ENCODE results near the gene SFXN4. TPM values are rescaled to one million over a fixed set of nuclear protein-coding genes. Genes with fewer than 3 reads are reported as not detected.

The SFXN4 gene, protein sequence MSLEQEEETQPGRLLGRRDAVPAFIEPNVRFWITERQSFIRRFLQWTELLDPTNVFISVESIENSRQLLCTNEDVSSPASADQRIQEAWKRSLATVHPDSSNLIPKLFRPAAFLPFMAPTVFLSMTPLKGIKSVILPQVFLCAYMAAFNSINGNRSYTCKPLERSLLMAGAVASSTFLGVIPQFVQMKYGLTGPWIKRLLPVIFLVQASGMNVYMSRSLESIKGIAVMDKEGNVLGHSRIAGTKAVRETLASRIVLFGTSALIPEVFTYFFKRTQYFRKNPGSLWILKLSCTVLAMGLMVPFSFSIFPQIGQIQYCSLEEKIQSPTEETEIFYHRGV
- 59.4 and 66.0 TPM in 2 replicates for polyA plus RNA-seq (2011; rRNA removed)
- polyA plus RNA-seq (2012; cell fraction: cytosol; rRNA removed), result 38.8 and 43.5 TPM in 2 replicates
- polyA plus RNA-seq (2012; cell fraction: nucleus; rRNA removed), result 21.4 and 32.5 TPM in 2 replicates
- polyA plus RNA-seq (2017; fragmentation: RNase III; extraction: RNeasy Plus Mini Kit Qiagen cat#74134 plus additional on column Dnase treatment), result 39.3 to 44.2 TPM (median 42.7 TPM) in 3 replicates
- 22.5 and 30.3 TPM in 2 replicates for polyA minus RNA-seq (2011; rRNA and poly(A)+ RNA removed)

DNA sequence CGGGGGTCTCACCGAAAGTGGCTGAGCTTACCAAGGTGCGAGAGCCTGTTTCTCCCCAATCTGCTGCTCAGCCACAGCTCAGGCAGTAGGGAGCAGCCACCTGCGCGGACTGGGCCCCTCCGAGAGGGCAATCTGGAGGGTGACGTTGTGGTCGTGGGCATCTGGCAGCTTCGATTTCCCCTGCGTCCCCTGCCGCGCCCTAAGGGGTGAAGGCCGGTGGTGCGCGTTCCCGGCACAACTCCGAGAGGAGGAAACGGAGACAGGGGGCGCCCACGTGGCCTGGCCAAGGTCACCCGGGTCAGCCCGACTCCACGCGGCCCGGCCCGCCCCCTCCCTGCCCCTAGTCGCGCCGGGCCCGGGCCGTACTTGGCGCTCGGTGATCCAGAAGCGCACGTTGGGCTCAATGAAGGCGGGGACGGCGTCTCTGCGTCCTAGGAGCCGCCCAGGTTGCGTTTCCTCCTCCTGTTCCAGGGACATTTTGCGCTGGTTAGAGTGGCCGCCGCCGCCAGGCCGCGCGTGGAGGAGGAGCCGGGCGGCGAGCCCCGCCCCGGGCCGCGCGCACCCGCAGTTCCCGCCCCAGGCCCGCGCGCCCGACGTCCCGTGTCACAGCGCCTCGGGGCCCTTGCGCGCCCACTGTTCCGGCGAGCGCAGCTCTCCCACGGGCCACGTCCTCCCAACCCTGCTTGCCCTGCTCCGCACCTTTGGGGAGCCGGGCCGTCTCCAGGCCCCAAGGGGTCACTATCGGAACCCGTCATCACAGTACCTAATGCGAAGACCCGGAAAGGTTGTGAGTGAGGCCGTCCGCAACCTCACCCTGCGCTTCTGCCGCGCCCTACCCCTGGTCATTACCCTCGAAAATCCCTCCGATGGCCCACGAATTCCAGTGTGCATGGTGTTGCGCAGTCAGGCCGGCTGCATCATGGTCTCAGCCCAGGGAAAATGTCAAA, at the start of gene SFXN4:
SFXN4 (minus strand) TSS at position 544 of the 947 bp plus-strand sequence; CDS start at position 477, 67 bp downstream.
- ChIA-PET CTCF (interaction anchor here (0.7 to 2.0 kb wide), 6 partner anchors 9 to 30 kb away, joined by 3 to 5 read pairs (median 3); no protein-coding TSS in a partner anchor), POLR2A (interaction anchor here (1.0 to 1.1 kb wide), 4 partner anchors 53 to 135 kb away, joined by 3 to 6 read pairs (median 4); partner anchors contain the start of gene DENND10)
- FAIRE-seq, result no peak
- Histone ChIP-seq H3K4me3 (peak within 1 kb of the TSS; percentile 57), H3K4me2 (peak within 1 kb of the TSS; percentile 83), H3K9me3 (no peaks in the 10 kb centered on the region), H3K4me1 (peaks cover 14% of the 10 kb centered on the region), H3K27ac (peak within 1 kb of the TSS; percentile 93 to 95)
- WGBS (ENCODE audit: missing lambda C conversion rate), result 4% methylated on average over 26 of the region's 90 CpGs
- ATAC-seq, result peak; percentile 82 to 92
- peak; percentile 57 to 76 for DNase-seq (ENCODE audit: low read depth in 1 of 2, low spot score in 1 of 2)
- peak; percentile 23 for TF ChIP-seq POLR2A (IDR thresholded peaks at IDR 0.05; ENCODE audit: low read length)
- TF ChIP-seq, protein P1, sequence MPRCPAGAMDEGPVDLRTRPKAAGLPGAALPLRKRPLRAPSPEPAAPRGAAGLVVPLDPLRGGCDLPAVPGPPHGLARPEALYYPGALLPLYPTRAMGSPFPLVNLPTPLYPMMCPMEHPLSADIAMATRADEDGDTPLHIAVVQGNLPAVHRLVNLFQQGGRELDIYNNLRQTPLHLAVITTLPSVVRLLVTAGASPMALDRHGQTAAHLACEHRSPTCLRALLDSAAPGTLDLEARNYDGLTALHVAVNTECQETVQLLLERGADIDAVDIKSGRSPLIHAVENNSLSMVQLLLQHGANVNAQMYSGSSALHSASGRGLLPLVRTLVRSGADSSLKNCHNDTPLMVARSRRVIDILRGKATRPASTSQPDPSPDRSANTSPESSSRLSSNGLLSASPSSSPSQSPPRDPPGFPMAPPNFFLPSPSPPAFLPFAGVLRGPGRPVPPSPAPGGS (IDR thresholded peaks at IDR 0.05), result peak; percentile 71
- TF ChIP-seq ESRRA (IDR thresholded peaks at IDR 0.05; ENCODE audit: borderline replicate concordance, low read length), result peak; percentile 89; the same call in 1 of the 2 replicates
- 0 out of 3 replicates have a peak, but pooled peaks have one; percentile 16 for TF ChIP-seq SMC3 (IDR thresholded peaks at IDR 0.05)
- no peak for TF ChIP-seq CBX2 (IDR thresholded peaks at IDR 0.05; ENCODE audit: borderline replicate concordance, low read depth)
- TF ChIP-seq RCOR1 (IDR thresholded peaks at IDR 0.05; ENCODE audit: low read depth, low read length), result no peak
- peak; percentile 68; the same call in 1 of the 2 replicates for TF ChIP-seq PHF8 (IDR thresholded peaks at IDR 0.05; ENCODE audit: borderline replicate concordance, low read depth)
- 0 out of 2 replicates have a peak, but pooled peaks have one; percentile 21 for TF ChIP-seq GATA3 (IDR thresholded peaks at IDR 0.05; ENCODE audit: borderline replicate concordance)
- TF ChIP-seq, protein P2, sequence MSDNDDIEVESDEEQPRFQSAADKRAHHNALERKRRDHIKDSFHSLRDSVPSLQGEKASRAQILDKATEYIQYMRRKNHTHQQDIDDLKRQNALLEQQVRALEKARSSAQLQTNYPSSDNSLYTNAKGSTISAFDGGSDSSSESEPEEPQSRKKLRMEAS (IDR thresholded peaks at IDR 0.05), result peak; percentile 99
- TF ChIP-seq, protein P3, sequence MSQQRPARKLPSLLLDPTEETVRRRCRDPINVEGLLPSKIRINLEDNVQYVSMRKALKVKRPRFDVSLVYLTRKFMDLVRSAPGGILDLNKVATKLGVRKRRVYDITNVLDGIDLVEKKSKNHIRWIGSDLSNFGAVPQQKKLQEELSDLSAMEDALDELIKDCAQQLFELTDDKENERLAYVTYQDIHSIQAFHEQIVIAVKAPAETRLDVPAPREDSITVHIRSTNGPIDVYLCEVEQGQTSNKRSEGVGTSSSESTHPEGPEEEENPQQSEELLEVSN (IDR thresholded peaks at IDR 0.05; ENCODE audit: borderline replicate concordance, low read depth), result peak; percentile 76
- peak; percentile 68 to 72; a peak in 3 of 5 replicates for TF ChIP-seq JUN (IDR thresholded peaks at IDR 0.05)
- TF ChIP-seq MYC (IDR thresholded peaks at IDR 0.05; ENCODE audit: borderline replicate concordance, low read length), result peak; percentile 94; the same call in 1 of the 2 replicates
- TF ChIP-seq ZC3H11A (IDR thresholded peaks at IDR 0.05), result no peak
- TF ChIP-seq USF2 (IDR thresholded peaks at IDR 0.05), result peak; percentile 80

DNA sequence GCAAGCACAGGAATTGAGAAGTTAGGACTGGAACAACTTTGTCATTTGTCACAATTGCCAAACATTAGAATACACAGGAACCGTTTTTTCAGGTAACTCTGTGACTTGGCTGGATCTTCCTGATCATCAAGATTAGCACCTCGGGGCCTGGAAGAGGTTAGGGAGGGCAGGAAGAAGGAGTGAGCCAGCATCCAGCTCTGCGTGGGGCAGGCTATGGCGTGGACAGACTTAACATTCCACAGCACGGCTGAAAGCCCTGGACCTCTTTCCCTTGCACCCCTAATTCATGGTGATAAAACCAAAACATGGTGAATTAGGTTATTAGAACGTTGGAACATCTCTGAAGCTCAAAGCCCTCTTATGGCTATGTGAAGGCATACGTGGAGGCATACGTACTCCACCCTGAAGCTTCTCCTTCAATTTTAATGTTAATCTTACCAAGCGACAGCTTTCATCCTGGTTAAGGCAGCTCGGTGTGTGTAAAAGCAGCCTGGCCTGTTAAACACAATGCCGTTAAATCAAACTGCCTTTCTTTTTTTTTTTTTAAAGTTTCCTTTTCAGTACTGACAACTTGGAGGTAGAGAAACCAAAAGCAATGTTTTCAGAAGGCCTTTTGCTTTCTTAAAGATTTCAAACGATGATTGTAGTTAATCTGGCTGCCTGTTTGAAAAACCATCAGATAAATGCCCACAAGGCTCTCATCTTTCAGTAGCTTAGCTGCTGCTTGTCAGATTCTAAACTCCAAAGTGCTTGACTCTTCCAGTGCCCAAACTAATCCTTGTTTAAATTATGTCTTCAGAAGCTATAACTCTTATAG, 46.3 kb upstream of the SFXN4 start:
- peak overlapping the region in 1 of 2 experiments; percentile 12; a peak in 1 of 6 replicates for H3K27ac ChIP-seq
- peak overlapping the region; percentile 4; the same call in 1 of the 3 replicates for H3K4me2 ChIP-seq
- H3K4me1 ChIP-seq, result peaks cover 26% of the 10 kb centered on the region
- FAIRE-seq, result no peak
- ChIA-PET POLR2A (interaction anchor here (0.5 kb wide), 1 partner anchor 725 kb away, joined by 3 read pairs; no protein-coding TSS in a partner anchor), CTCF (interaction anchor here (0.6 to 12.6 kb wide), 10 partner anchors 13 to 278 kb away, joined by 3 to 186 read pairs (median 3); no protein-coding TSS in a partner anchor)
- ATAC-seq, result no peak
- no peak for DNase-seq (ENCODE audit: low read depth in 1 of 2, low spot score in 1 of 2)
- TF ChIP-seq, protein P4, sequence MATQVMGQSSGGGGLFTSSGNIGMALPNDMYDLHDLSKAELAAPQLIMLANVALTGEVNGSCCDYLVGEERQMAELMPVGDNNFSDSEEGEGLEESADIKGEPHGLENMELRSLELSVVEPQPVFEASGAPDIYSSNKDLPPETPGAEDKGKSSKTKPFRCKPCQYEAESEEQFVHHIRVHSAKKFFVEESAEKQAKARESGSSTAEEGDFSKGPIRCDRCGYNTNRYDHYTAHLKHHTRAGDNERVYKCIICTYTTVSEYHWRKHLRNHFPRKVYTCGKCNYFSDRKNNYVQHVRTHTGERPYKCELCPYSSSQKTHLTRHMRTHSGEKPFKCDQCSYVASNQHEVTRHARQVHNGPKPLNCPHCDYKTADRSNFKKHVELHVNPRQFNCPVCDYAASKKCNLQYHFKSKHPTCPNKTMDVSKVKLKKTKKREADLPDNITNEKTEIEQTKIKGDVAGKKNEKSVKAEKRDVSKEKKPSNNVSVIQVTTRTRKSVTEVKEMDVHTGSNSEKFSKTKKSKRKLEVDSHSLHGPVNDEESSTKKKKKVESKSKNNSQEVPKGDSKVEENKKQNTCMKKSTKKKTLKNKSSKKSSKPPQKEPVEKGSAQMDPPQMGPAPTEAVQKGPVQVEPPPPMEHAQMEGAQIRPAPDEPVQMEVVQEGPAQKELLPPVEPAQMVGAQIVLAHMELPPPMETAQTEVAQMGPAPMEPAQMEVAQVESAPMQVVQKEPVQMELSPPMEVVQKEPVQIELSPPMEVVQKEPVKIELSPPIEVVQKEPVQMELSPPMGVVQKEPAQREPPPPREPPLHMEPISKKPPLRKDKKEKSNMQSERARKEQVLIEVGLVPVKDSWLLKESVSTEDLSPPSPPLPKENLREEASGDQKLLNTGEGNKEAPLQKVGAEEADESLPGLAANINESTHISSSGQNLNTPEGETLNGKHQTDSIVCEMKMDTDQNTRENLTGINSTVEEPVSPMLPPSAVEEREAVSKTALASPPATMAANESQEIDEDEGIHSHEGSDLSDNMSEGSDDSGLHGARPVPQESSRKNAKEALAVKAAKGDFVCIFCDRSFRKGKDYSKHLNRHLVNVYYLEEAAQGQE (IDR thresholded peaks at IDR 0.05), result no peak
- TF ChIP-seq NR3C1 (IDR thresholded peaks at IDR 0.05) (no peak), BHLHE40 (IDR thresholded peaks at IDR 0.05; ENCODE audit: low read depth, low read length) (no peak), FOSB (CRISPR knock-in tag; IDR thresholded peaks at IDR 0.05) (no peak), NFE2L2 (conservative IDR thresholded peaks at IDR 0.05; ENCODE audit: low read length) (no peak)
- H3K4me3 ChIP-seq, result no peak overlapping the region
- 71% methylated on average over 12 of the region's 12 CpGs for WGBS (ENCODE audit: missing lambda C conversion rate)
- H3K9me3 ChIP-seq, result no peaks in the 10 kb centered on the region
